Calu3 (cell line): ENCODE measurements around the gene CCDC175. TPM values are rescaled to one million over a fixed set of nuclear protein-coding genes. Genes with fewer than 3 reads are reported as not detected.

ENCODE experiments used
- BruUV-seq: library from RNA; stranded (reverse); fragments of 400-500 nt; replicated peaks from 2 replicates; lab custom pipeline; 2021; lab: Mats Ljungman, UMichigan
- CTCF ChIA-PET: fragments of 300-600 bp; sonication (Branson Sonifier 250); formaldehyde crosslinking; loops from one replicate; lab custom pipeline; 2022; ENCODE audit warnings: antibody characterized with exemption; lab: Charles Lee
- DNase-seq: peaks from one replicate; pipeline ENCODE4 v3.0.0; 2022
- H3K27ac Mint-ChIP-seq: one replicate; pipeline ENCODE4 v1.8.0; 2022; ENCODE audit warnings: mixed read lengths; ENCODE audit not compliant: unreplicated experiment
- H3K27me3 Mint-ChIP-seq: one replicate; pipeline ENCODE4 v1.8.0; 2022; ENCODE audit warnings: mixed read lengths; ENCODE audit not compliant: unreplicated experiment
- H3K36me3 Mint-ChIP-seq: one replicate; pipeline ENCODE4 v1.8.0; 2022; ENCODE audit warnings: mild to moderate bottlenecking, moderate library complexity, mixed read lengths; ENCODE audit not compliant: insufficient read depth, unreplicated experiment
- H3K4me1 Mint-ChIP-seq: one replicate; pipeline ENCODE4 v1.8.0; 2022; ENCODE audit warnings: mild to moderate bottlenecking, low read depth, mixed read lengths; ENCODE audit not compliant: unreplicated experiment
- H3K4me3 Mint-ChIP-seq: one replicate; pipeline ENCODE4 v1.8.0; 2022; ENCODE audit warnings: mild to moderate bottlenecking, low read depth, moderate library complexity, mixed read lengths; ENCODE audit not compliant: unreplicated experiment
- H3K9me3 Mint-ChIP-seq: one replicate; pipeline ENCODE4 v1.8.0; 2022; ENCODE audit warnings: low read depth, mixed read lengths; ENCODE audit not compliant: unreplicated experiment
- CTCF ChIP-seq: fragments of 200-600 bp; IDR thresholded peaks from one replicate; pipeline ENCODE4 v1.8.0; 2022; ENCODE audit warnings: antibody characterized with exemption; ENCODE audit not compliant: unreplicated experiment
- intact Hi-C: fragments of 100-400 bp; cut with micrococcal nuclease; formaldehyde crosslinking; loops from one replicate; pipeline ENCODE4 v1.10.0; 2022; ENCODE audit not compliant: unreplicated experiment
- total RNA-seq: library from RNA; stranded (reverse); gene quantifications from 2 replicates; pipeline ENCODE4 v1.2.3, GENCODE V29; 2022

The CCDC175 gene
- total RNA-seq, 1 experiment from 2014 or later: not detected

DNA sequence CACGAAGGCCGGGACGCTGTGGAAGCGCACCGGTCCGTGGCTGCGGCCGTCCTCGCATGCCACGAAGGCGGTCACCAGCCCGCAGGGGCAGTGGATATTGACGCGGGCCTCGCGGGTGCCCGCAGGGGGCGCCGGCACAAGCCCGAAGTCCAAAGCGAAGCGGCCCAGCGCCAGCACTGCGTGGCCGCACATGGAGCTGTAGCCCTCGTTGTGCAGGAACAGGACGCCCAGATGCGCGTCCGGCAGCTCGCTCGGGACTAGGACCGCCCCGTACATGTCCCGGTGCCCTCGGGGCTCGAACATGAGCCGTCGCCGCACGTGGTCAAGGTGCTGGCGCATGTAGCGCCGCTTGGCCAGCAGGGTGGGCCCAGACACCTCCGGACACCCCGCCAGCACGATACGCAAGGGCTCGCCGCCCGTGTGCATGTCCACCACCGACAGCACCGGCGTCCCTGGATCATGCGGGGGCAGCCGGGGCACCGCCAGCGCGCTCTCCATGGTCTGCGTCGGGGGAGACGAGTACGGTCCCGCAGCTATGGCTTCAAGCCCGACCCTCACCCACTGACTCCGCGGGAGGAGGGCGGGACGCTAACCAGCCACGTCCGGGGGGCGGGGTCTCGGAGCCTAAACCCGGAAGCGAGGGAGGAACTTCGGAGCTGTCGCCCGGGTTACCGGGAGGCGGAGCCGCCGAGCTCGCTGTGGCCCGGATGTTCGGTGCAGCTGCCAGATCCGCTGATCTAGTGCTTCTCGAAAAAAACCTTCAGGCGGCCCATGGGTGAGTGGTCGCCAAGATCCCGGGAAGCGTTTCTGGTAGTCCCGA is 92.6 kb downstream of the CCDC175 start, which contains the start of the genes JKAMP and L3HYPDH:
Gene JKAMP (plus strand): TSS at position 699 of the 820 bp plus-strand sequence. CDS start 73 bp downstream, at position 772.
Gene L3HYPDH (minus strand): TSS at position 590 of the 820 bp plus-strand sequence. CDS start 92 bp downstream, at position 498.
- intact Hi-C loops: no loop called here
- BruUV-seq: no TSS peak
- CTCF ChIA-PET: interaction anchor here (1.0 to 3.2 kb wide), 5 partner anchors 28 to 414 kb away, joined by 3 to 13 read pairs (median 4); partner anchors contain the start of genes CCDC175 and DAAM1
- Mint-ChIP-seq H3K27me3 (no peaks in the 10 kb centered on the region), H3K36me3 (peaks cover 36% of the 10 kb centered on the region), H3K4me1 (peaks cover 36% of the 10 kb centered on the region), H3K27ac (peak within 1 kb of the TSS; percentile 80), H3K9me3 (no peaks in the 10 kb centered on the region), H3K4me3 (peak within 1 kb of the TSS; percentile 80)
- peak; percentile 98 for DNase-seq
- TF ChIP-seq CTCF: peak; percentile 57

DNA sequence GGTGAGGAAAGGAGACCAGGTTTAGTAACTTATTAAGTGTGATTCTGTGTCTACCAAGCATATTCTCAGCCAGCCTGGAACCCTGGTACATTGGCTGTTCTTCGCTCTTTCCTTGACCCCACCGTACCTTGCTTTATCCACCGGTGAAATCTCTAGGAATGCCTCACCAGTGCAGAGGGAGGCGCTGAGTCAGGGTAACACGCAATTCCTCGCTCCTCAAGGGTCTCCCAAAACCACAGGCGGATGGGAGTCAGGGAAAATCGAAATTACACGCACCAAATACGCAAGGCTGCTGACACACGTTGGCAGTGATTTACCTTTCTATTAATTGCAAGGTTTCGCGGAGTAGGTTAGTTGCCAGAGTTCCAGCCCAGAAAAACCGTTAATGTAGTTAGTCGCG is 93.2 kb downstream of the CCDC175 start:
- H3K9me3 Mint-ChIP-seq: no peaks in the 10 kb centered on the region
- H3K4me3 Mint-ChIP-seq: peak overlapping the region; percentile 80
- peaks cover 39% of the 10 kb centered on the region for H3K36me3 Mint-ChIP-seq
- CTCF ChIA-PET: interaction anchor here (1.5 to 3.2 kb wide), 2 partner anchors 29 to 93 kb away, joined by 4 to 13 read pairs; partner anchors contain the start of gene CCDC175
- no peak for DNase-seq
- BruUV-seq: no TSS peak
- no peak for TF ChIP-seq CTCF
- H3K27me3 Mint-ChIP-seq: no peaks in the 10 kb centered on the region
- peak overlapping the region; percentile 80 for H3K27ac Mint-ChIP-seq
- H3K4me1 Mint-ChIP-seq: peaks cover 32% of the 10 kb centered on the region
- intact Hi-C loops: no loop called here

DNA sequence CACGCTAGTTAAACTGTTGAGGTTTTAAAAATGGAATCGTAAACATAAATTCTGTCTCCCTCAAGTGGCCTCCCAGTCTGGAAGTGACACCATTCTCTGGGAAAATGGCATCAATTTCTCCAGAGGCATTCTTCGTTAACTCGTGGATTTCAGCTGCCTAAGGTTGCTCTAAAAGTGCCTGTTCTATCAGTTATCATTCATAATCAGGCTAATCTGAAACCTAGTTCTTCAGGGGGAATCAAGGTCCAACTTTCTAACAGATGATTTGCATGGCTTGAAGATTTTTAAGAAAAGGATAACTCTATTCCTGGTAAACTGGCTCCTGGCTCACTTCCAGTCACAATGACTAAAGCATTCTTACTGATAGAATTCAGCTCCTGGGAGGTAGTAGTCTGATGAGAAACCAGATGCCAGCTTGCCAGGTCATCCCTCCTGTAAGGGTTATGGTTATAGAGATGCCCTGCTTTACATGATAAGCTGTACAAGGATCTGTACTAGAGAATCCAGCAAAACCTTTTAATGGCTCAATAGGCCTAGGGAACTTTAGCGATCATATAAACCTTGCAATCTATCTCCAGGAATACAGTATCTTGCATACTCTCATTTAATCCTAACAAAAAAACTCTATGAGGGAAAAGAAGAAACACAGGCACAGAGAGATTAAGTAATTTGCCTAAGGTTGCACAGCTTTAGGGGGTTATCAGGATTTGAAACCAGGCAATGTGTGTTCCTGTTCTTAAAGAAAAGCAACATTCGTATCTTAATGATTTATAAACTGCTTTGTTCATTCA is 93.9 kb downstream of the CCDC175 start:
- Mint-ChIP-seq H3K36me3 (peaks cover 34% of the 10 kb centered on the region), H3K27me3 (no peaks in the 10 kb centered on the region), H3K4me1 (peaks cover 27% of the 10 kb centered on the region), H3K4me3 (peak overlapping the region; percentile 80), H3K27ac (peak overlapping the region; percentile 80), H3K9me3 (no peaks in the 10 kb centered on the region)
- intact Hi-C loops: no loop called here
- peak; percentile 37 for DNase-seq
- no peak for TF ChIP-seq CTCF
- BruUV-seq: TSS peak; percentile 47
- CTCF ChIA-PET: interaction anchor here (3.2 kb wide), 1 partner anchor 94 kb away, joined by 13 read pairs; the partner anchor contains the start of gene CCDC175

DNA sequence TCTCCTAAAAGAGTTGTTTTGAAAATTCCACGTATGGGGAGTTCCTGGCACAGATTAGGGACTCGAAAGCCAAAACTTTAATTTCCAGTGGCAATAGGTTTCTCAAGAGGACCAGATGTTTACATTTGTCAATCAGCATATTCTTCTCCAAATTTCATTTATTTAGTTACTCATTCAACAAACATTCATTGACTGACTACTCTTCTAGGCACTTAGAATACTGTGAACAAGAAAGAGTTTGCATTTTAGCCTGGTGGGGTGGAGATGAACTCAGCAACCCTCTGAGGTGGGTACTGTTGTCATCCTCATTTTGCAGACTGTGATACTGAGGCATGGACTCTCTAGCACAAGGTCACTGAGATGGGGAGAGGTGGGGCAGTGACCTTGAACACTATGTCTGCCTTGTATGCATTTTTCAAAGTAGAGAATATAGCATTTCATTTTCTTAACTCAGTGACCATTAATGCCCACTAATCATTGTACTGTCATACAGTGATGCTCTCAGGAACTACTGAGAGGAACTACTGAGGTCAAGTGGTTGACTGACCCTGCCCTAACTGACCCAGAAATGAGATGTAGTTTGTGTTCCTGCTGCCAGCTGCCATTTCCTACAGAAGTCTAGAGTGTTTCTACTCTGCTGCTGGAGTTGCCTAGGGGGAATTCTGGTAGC is 94.6 kb downstream of the CCDC175 start:
- TF ChIP-seq CTCF: no peak
- Mint-ChIP-seq H3K4me3 (peak overlapping the region; percentile 80), H3K27ac (peak overlapping the region; percentile 80), H3K9me3 (no peaks in the 10 kb centered on the region), H3K27me3 (no peaks in the 10 kb centered on the region), H3K4me1 (peaks cover 27% of the 10 kb centered on the region), H3K36me3 (peaks cover 37% of the 10 kb centered on the region)
- BruUV-seq: no TSS peak
- intact Hi-C loops: no loop called here
- CTCF ChIA-PET: no interaction called here
- no peak for DNase-seq
